Eye (tissue), 1 donor: ENCODE data around the gene MYO5A.
"Not testable (repeated sequence)": the region's sequence is repeated elsewhere in the genome, so short reads cannot be mapped to it uniquely, and the experiment has no call there.

Source experiments
- DNase-seq: peaks from one replicate; pipeline ENCODE4 v3.0.0-alpha.2; 2015

The MYO5A gene

DNA sequence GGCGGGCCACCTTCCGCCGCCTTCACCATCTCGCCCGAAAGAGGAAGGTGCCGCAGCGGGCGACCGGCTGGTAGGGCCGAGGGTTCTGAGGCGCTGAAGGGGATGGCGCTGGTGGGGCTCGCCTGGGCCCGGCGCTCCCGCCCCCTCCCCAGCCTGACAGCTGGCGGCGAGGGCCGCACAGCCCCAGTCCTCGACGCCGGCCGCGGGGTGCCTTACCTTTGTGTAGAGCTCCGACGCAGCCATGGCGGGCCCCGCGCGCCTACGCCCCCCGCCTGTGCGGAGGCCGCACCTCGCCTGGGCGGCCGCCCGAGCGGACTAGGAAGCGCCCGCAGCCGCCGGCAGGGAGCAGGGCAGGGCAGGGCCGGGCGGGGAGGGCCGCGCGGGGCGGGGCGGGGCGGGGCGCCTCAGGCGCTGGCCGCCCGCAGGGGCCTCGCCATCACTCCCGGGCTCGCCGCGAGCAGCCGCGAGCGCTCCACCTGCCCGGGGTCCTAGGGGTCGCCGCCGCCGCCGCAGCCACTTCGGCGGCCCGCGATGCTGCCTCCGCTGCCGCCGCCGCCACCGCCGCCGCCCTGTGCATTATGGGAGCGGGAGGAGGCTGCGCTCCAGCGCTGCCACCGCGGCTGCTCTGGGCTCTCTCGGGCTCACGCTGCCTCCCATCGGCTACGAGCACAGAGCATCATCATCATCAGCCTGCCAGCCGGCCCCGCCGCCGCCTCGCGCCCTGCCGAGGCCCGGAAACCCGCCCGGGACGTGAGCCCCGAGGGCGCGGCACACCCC lies at the start of gene MYO5A:
MYO5A (minus strand) TSS at position 317 of the 777 bp plus-strand sequence; CDS start at position 243, 74 bp downstream.
- DNase-seq: peak; percentile 88

DNA sequence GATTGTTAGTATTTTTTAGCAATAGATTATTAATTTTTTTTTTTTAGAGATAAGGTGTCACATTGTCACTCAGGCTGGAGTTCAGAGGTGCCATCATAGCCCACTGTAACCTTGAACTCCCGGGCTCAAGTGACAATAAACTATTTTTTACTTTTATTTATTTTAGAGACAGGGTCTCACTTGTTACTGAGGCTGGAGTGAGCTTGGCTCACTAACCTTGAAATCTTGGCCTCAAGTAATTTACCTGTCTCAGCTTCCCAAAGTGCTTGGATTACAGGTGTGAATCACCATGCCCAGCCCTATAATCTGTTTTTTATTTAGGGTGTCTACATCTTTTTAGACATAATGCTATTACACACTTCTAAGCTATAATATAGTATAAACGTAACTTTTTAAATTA lies 48.0 kb upstream of the MYO5A start:
- DNase-seq: no peak

DNA sequence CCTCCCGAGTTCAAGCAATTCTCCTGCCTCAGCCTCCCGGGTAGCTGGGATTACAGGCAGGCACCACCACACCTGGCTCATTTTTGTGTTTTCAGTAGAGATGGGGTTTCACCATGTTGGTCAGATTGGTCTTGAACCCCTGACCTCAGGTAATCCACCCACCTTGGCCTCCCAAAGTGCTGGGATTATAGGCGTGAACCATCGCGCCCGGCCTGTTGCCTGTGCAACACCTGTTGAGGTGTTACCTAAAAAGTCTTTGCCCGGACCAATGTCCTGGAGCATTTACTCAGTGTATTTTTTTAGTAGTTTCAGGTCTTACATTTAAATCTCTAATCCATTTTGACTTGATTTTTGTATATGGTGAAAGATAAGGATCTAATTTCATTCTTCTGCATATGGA lies 46.9 kb upstream of the MYO5A start:
- not testable (repeated sequence) for DNase-seq

DNA sequence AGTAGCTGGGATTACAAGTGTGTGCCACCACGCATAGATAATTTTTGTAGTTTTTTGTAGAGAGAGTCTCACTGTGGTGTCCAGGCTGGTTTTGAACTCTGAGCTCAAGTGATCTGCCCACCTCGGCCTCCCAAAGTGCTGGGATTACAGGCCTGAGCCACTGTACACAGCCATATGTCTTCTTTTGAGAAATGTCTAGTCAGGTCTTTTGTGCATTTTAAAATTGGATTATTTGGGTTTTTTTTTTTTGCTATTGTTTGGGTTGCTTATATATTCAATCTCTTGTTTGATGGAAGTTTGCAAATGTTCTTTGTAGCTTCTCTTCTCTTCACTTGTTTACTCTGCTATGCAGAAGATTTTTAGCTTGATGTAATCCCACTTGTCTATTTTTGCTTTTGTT lies 46.4 kb upstream of the MYO5A start:
- DNase-seq: no peak

DNA sequence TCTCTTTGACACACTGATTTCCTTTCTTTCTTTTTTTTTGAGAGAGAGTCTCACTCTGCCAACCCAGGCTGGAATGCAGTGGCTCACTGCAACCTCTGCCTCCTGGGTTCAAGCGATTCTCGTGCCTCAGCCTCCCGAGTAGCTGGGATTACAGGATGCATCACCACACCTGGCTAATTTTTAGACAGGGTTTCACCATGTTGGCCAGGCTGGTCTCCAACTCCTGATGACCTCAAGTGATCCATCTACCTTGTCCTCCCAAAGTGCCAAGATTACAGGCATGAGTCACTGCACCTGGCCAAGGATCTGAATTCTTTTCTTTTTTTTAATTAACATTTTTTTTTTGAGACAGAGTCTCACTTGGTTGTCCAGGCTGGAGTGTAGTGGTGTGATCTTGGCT lies 45.9 kb upstream of the MYO5A start:
- not testable (repeated sequence) for DNase-seq

DNA sequence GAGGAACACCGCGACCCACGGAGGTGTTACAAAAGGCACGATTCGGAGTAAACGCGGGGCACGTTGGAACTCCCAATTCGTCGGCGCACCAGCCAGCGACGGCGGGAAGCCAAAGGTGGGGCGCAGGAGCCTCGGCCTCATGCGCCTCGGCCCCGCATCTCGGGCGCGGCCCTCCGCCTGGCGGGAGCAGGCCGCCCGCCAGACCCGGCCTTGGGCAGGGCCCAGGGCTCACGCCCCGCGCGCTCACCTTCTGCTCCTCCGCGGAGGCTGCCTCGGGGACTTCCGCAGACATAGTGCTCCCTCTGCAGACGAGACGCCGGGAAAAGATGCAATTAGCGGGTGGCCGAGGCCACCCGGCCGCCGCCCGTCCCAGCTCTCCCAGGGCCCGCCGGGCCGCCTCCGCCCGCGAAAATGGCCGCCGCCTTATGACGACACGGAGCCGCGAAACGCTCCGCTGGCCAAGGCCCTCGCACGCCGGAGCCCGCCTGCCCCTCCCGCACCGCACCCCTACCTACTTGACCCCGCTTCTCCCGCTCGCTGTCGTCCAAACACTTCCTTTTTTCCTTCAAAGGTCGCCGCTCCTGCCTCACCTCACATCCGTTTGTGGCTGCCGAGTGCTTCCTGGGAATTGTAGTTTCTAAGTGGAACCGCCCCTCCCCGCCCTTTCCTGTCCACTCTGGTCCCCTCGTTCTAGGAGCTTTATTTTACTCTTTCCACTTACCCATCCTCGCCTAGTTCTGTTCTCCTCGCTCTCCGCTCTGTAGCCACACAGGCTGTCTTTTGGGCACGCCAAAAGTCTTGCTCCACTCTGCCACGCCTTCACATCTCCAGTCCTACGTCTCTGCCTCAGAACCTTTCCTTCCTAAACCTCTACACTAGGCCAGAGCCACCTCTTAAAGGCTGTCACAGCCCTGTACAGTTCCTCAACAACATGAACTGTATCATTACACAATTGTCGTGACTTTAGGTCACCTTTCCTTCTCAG lies 40.2 kb upstream of the MYO5A start, which contains the start of gene ARPP19:
ARPP19 (minus strand) TSS at position 430 of the 985 bp plus-strand sequence; CDS start at position 292, 138 bp downstream.
- peak; percentile 94 for DNase-seq

DNA sequence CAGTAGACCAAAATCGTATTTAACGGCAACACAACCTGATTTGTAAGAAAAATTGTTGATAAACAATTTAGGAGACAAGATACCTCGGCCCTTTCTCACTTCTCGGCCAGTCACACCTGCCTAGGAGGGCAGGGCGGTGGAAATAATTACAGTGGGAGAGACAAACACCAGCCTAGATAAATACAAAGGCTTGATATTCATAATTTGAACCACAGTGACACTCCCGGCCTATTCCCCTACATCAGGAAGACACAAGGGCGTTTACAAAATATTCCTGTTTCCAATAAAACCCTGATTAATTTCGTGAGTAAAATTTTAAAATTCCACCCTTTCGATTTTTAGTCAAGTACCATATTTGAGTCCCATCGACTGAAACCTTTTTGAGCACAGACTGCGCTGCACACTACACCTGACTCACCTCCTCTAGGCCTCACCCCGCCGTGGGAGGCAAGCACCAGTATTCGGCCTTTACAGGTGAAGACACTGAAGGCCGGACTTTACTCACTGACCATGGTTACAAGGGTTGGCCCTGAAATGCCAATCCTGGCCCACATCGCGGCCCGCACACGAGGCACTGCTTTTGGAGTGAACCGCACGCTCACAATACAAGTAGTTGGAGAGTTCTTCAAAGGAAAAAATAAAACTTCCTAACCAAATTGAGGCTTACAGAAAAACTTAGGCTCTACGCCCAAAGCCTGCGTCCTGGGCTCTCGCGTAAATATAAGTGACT lies 39.4 kb upstream of the MYO5A start:
- DNase-seq: peak; percentile 83

DNA sequence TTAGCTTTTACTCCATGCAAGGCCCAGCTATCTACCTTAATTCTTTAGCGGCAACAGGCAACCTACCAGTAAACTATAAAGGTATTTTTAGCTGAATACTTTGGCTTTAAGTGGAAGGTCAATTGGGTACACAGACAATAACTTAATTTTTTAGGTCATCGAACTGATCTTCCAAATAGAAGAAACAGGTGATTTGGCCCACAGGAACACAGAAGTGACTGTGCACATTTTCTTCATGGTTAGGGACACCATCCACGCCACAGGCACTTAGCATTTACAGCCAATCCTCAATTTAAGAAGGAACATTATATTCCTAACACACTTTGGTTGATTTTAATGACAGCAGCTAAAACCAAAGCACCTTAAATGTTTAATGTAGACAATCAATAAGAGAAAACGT lies 38.2 kb upstream of the MYO5A start:
- DNase-seq: no peak

DNA sequence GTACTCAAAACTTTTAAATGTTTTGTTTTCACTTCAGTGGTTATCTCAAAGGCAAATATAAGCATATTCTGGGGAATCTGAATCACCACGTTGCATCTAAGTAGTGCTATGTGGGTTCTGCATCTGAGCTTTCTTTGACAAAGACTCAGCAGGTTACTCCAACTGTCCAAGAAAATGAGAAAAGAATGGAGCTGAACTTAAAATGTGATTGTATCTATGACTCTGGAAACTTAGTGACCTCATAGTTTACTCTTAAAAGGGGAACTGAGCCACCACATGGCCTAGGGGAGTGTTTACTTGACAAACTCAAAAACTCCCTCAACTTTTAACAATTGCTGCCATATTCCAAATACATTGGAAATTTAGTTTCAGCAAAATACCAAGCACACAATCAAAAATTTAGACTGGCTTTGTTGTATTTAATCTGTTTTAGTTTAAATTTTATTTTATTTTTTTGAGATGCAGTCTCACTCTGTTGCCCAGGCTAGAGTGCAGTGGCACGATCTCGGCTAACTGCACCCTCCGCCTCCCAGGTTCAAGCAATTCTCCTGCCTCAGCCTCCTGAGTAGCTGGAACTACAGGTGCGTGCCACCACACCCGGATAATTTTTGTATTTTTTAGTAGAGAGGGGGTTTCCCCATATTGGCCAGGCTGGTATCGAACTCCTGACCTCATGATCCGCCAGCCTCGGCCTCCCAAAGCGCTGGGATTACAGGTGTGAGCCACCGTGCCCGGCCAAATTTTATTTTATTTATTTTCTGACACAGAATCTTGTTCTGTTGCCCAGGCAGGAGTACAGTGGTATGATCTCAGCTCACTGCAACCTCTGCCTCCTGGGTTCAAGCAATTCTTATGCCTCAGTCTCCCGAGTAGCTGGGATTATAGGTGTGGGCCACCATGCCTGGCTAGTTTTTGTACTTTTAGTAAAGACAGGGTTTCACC lies 37.0 kb upstream of the MYO5A start:
- DNase-seq: not testable (repeated sequence)

DNA sequence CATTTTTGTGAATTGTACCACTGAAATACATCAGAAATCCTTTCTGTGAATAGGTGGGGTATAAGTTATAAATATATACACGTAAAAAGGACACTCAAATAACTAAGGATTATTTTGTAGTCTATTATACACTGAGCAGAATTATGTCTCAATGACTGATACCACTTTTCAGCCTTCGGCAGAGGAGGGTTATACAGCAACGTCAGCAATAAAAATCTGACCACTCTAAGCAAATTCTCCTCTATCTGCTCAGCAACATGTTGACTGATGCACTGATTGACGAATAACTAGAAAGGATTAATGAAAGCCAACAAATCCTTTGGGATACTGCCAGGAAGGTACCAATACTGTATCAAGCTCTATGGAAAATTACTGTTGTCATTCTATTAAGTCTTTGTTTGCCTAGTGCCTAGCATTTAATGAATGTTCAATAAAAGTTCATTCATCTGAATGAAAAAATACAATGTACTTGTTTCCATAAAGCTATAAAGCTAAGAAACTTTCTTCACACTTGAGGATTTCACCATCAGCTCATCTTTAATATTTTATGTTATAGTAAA lies 34.9 kb upstream of the MYO5A start:
- DNase-seq: no peak

DNA sequence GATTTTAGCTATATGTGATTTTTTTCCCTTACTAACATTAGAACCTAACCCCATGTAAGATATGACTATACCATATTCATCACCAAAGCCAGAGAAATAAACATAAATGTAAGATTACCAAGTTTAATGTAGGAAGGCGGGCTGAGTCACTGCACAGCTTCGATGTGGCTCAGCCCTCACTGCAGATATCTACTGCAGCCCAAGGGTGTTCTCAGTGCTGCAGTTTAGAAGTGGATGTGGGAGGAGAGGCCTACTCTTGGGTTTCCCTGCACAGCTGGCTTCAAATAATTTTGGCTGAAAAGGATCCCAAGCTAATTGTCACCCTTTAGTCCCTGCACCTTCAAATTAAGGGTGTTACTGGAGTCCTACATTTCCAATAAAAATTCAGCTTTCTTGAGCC lies 30.9 kb upstream of the MYO5A start:
- no peak for DNase-seq

DNA sequence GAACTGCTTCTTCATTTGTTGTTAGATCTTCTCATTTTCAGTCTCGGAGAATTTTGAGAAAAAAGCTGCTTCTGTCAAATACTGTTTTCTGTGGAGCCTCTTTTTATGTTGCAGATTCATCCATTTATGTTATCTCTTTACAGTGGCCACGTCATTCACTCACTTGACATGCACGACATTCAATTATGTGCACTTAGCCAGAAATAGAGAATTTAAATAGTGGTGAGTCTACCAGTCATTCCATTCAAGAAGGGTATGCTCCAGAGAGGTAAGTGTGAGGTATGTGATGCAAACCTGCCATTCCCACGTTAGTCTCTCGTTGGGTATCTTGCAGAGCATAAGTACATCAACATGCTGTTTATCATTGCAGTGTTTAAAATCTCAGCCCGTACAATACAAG lies 30.3 kb upstream of the MYO5A start:
- DNase-seq: no peak

DNA sequence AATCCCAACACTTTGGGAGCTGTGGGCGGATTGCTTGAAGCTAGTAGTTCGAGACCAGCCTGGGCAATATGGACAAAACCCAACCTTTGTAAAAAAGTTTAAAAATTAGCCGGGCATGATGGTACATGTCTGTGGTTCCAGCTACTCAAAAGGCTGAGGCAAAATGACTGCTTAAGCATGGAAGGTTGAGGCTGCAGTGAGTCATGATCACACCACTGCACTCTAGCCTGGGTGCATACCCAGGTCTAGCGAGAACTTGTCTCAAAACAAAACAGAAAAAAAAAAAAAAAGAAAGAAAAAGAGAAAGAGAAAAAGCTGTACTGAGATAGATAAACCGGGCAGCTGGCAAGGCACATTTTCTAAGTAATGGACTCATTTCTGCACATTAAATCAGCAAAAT lies 29.5 kb upstream of the MYO5A start:
- DNase-seq: no peak

DNA sequence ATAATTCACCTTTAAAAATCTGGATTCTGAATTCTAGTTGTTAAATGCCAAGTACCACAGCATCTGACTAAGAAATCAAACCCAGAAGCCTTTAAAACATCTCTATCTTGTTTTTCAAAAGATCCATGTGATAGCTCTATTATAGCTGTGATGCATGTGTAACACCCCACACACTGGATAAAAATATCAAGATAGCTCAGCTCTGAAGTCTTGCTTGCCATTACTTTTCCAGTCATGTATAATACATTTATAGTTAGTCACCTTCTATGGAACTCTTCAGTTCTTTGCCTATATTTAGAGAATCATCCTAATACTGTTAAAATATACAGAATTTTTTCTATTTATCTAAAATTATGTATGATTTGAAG lies 28.6 kb upstream of the MYO5A start:
- no peak for DNase-seq

DNA sequence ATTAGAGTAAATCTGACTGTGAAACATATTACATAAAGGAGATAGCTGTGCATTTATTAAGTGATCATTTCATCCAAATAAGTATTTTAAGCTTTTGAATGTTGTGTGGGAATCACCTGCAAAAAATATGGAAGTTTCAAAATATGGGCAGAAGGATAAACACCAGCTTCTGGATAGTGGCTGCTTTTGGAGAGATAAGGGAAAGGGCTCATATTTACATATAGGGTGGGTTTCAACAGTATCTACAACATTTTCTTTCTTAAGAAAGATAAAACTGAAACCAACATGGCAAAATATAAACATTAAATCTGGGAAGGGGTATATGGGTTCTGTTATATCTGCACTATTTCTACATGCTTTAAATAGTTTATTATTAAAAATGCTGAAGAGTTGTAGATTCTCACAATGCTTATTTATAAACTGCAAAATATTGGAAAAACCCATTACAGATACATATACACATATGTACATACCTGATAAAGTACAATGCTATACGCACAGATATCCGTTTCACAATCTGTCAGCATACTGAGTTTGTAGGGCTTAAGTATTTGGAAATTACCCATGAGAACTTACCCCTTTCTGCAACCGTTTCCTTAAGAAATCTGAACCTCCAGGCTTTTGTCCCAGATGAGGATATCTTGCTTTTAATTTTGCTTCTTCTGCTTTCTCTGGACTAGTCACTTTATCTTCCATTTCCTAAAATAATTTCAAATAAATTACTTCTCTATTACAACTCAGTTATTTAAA lies 28.0 kb upstream of the MYO5A start:
- DNase-seq: no peak

DNA sequence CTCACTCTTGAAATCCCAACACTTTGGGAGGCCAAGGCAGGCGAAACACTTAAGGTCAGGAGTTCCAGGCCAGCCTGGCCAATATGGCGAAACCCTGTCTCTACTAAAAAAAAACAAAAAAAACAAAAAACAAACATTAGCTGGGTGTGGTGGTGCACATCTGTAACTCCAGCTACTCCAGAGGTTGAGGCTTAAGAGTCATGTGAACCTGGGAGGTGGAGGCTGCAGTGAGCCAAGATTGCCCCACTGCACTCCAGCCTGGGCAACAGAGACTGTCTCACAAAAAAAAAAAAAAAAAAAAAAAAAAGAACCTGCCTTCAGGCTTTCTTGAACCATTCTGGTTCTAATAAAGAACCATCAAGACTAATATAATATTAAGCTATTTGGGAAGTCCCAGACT lies 23.6 kb upstream of the MYO5A start:
- DNase-seq: no peak

DNA sequence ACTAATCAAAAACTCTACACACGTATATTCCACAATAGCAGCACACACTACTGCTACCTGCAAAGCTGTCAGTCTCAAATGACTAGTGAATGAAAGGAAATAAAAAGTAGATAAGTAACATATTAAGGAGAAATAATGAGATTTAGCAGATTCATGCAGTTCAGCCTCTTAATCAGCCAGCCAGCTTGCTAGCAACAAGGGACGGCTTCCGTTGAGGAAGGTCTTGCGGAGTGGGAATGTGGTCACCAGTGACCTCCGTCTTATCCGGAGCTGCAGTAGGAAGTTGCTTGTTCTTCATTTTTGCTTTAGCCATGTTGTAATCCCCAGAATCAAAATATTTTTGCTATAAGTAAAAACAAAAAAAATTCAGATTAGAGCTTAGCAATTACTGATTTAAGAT lies 23.1 kb upstream of the MYO5A start:
- no peak for DNase-seq

DNA sequence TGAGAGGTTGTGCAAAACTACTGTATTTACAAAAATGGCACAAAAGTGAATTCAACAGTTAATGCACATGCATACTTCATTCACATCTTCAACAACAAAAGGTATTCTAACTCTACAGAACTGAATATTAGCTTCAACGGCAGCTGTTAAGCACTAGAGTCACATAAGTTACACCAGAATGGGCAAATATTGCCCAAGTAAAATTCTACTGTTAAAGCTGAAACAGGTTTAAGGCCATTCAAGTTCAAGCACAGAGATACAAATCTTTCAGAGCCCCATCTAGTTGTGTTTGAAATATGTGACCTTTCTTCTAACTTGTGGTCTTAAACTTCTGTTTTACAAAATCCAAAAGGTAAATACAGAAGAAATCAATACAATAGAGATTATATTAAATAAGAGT lies 22.5 kb upstream of the MYO5A start:
- not testable (repeated sequence) for DNase-seq

DNA sequence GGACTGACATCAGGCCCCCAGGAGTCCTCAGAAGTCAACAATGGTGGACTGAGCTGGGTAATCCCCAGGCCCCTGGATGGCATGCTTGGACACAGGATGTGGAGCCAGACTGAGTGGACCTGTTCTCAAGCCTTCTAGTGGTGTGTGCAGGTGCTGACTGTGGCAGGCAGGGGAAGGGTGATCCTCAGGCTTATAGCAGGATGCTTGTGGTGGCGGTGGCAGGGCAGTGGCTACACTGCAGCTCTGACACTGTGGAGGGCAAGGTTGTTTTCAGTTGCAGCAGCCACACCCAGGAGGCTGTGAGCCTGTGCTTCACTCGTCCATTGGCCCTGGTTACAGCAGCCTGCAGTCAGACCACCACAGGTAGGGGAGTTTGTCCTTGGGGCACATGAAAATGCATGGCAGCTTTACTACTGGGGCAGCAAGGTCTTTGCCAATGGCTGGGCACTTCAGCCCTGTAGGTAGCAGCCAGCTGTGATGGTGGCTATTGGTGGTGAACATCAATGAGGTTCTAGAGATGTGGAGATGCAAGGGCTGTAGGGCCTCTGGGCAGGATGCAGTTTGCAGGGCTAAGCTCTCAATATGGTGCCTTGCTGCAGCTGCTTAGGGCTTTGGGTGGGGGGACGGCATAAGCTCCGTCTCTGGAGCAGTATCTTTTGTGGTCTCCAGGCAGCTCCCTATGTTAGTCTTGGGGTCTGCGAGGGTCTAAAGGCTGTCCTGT lies 17.5 kb upstream of the MYO5A start:
- DNase-seq: no peak

DNA sequence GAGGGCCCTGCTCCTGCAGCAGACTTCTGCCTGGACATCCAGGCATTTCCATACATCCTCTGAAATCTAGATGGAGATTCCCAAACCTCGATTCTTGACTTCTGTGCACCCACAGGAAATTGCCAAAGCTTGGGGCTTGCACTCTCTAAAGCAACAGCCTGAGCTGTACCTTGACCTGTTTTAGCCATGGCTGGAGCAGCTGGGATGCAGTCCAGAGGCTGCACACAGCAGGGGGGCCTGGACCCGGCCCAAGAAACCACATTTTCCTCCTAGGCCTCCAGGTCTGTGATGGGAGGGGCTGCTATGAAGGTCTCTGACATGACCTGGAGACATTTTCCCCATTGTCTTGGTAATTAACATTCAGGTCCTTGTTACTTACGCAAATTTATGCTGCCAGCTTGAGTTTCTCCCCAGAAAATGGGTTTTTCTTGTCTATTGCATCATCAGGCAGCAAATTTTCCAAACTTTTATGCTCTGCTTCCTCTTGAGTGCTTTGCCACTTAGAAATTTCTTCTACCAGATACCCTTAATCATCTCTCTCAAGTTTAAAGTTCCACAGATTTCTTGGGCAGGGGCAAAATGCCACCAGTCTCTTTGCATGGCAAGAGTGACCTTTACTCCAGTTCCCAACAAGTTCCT lies 11.8 kb upstream of the MYO5A start:
- no peak for DNase-seq
